CD14-positive monocyte (primary cell): ENCODE results near the gene LGSN. TPM values are rescaled to one million over a fixed set of nuclear protein-coding genes. Genes with fewer than 3 reads are reported as not detected.

Experiments used
- DNase-seq, 3 donors: peaks; one replicate each; pipeline ENCODE4 v3.0.0-alpha.2; 2011 to 2022
- H2AFZ ChIP-seq: 2 replicates; pipeline ENCODE4 v1.6.0; 2012; ENCODE audit warnings: mild to moderate bottlenecking, low read depth, low read length, inconsistent platforms; ENCODE audit not compliant: insufficient read depth, poor library complexity, severe bottlenecking
- H3K27ac ChIP-seq, 2 donors: 1 replicate in 1 of 2; 2 replicates in 1 of 2; pipeline ENCODE4 v1.5.1; 2012 to 2013; ENCODE audit warnings: low read length in 2 of 2, control low read depth in 1 of 2, inconsistent platforms in 1 of 2, low read depth in 1 of 2, mild to moderate bottlenecking in 1 of 2
- H3K27me3 ChIP-seq, 2 donors: one replicate each; pipeline versions ENCODE4 v1.6.0 to v1.6.1; 2011 to 2013; ENCODE audit warnings: low read length in 2 of 2; ENCODE audit not compliant: control insufficient read depth in 2 of 2, insufficient read depth in 2 of 2
- H3K36me3 ChIP-seq, 2 donors: replicated peaks in 1 of 2; 1 replicate in 1 of 2; 2 replicates in 1 of 2; pipeline versions ENCODE4 v1.5.1 to v1.6.1; 2012 to 2013; ENCODE audit warnings: low read length in 2 of 2, control low read depth in 1 of 2, inconsistent platforms in 1 of 2, mild to moderate bottlenecking in 1 of 2; ENCODE audit not compliant: insufficient read depth in 2 of 2, control insufficient read depth in 1 of 2
- H3K4me1 ChIP-seq, 2 donors: 1 replicate in 1 of 2; 2 replicates in 1 of 2; pipeline versions ENCODE4 v1.5.1 to v1.6.1; 2012 to 2013; ENCODE audit warnings: low read length in 2 of 2, control low read depth in 1 of 2, inconsistent platforms in 1 of 2, mild to moderate bottlenecking in 1 of 2, moderate library complexity in 1 of 2; ENCODE audit not compliant: insufficient read depth in 2 of 2, control insufficient read depth in 1 of 2
- H3K4me2 ChIP-seq: replicated peaks from 2 replicates; pipeline ENCODE3; 2012; ENCODE audit warnings: low read length, moderate library complexity, mild to moderate bottlenecking; ENCODE audit not compliant: poor library complexity, severe bottlenecking; ENCODE audit errors: extremely low read depth
- H3K4me3 ChIP-seq, 3 experiments: fragments of 200-600 bp in 1 of 3; sonication (generic) in 1 of 3; replicated peaks in 1 of 3; 1 replicate in 2 of 3; 2 replicates in 1 of 3; pipeline ENCODE4 v1.5.1; 2011 to 2013; ENCODE audit warnings: low read length in 3 of 3, mild to moderate bottlenecking in 3 of 3, control low read depth in 2 of 3, low read depth in 2 of 3, inconsistent platforms in 1 of 3, moderate library complexity in 1 of 3
- H3K79me2 ChIP-seq: 2 replicates; pipeline ENCODE4 v1.6.0; 2012; ENCODE audit warnings: mild to moderate bottlenecking, control low read depth, inconsistent platforms, low read length, moderate library complexity; ENCODE audit not compliant: insufficient read depth
- H3K9ac ChIP-seq: 2 replicates; pipeline ENCODE4 v1.6.0; 2017; ENCODE audit warnings: low read length, mild to moderate bottlenecking; ENCODE audit not compliant: insufficient read depth, poor library complexity, severe bottlenecking
- H3K9me3 ChIP-seq, 2 donors: replicated peaks in 1 of 2; 1 replicate in 1 of 2; 2 replicates in 1 of 2; pipeline versions ENCODE4 v1.5.1 to v1.6.1; 2012 to 2013; ENCODE audit warnings: low read length in 2 of 2, control low read depth in 1 of 2; ENCODE audit not compliant: control insufficient read depth in 1 of 2, insufficient read depth in 1 of 2
- H4K20me1 ChIP-seq: 2 replicates; pipeline ENCODE4 v1.6.0; 2012; ENCODE audit warnings: mild to moderate bottlenecking, low read length, control low read depth, moderate library complexity; ENCODE audit not compliant: insufficient read depth
- H3K27ac Mint-ChIP-seq, 7 donors: one replicate each; pipeline ENCODE4 v1.8.0; 2020; ENCODE audit warnings: mild to moderate bottlenecking in 7 of 7, mixed read lengths in 7 of 7, moderate library complexity in 6 of 7, inconsistent platforms in 2 of 7
- H3K27me3 Mint-ChIP-seq, 3 donors: one replicate each; pipeline ENCODE4 v1.8.0; 2021 to 2022; ENCODE audit warnings: low read depth in 3 of 3, mild to moderate bottlenecking in 3 of 3, mixed read lengths in 3 of 3, moderate library complexity in 3 of 3, inconsistent platforms in 1 of 3
- H3K36me3 Mint-ChIP-seq, 2 donors: one replicate each; pipeline ENCODE4 v1.8.0; 2020; ENCODE audit warnings: mixed read lengths in 2 of 2, inconsistent platforms in 1 of 2, mild to moderate bottlenecking in 1 of 2
- H3K4me1 Mint-ChIP-seq: one replicate; pipeline ENCODE4 v1.8.0; 2020; ENCODE audit warnings: mild to moderate bottlenecking, mixed read lengths
- H3K4me3 Mint-ChIP-seq, 2 donors: one replicate each; pipeline ENCODE4 v1.8.0; 2020; ENCODE audit warnings: mild to moderate bottlenecking in 2 of 2, mixed read lengths in 2 of 2, moderate library complexity in 1 of 2
- H3K9me3 Mint-ChIP-seq, 7 donors: one replicate each; pipeline ENCODE4 v1.8.0; 2020 to 2022; ENCODE audit warnings: mixed read lengths in 7 of 7, mild to moderate bottlenecking in 6 of 7, moderate library complexity in 6 of 7, inconsistent platforms in 2 of 7
- CTCF ChIP-seq: fragments of 200-600 bp; IDR thresholded peaks from one replicate; pipeline ENCODE4 v1.8.0; 2022; ENCODE audit warnings: antibody characterized with exemption, mild to moderate bottlenecking
- WGBS: methylation state at CpG from one replicate; pipeline ENCODE4 v1.1.5; 2013; ENCODE audit warnings: missing lambda C conversion rate; ENCODE audit not compliant: insufficient coverage; 5-methylcytosine and 5-hydroxymethylcytosine counted together
- intact Hi-C, 2 donors: fragments of 100-400 bp; cut with micrococcal nuclease; formaldehyde crosslinking; loops; one replicate each; pipeline versions ENCODE4 v1.15.0 to v1.15.1; 2023
- polyA plus RNA-seq, 3 donors: library from polyadenylated mRNA; depleted of rRNA in 1 of 3; unstranded in 2 of 3; stranded (reverse) in 1 of 3; fragments of 300-500 nt in 2 of 3; fragments of >200 nt in 1 of 3; fragmentation: Illumina TruSeq in 2 of 3; gene quantifications; 1 replicate in 2 of 3; 2 replicates in 1 of 3; pipeline ENCODE4 v1.2.3, GENCODE V29; 2012 to 2021

Gene LGSN
- polyA plus RNA-seq, 3 donors = not detected

GRCh38 chr6:63267046-63267445, 52.7 kb downstream of the LGSN start:
- intact Hi-C loops = no loop called here
- no peak for DNase-seq

GRCh38 chr6:63263444-63263843, 56.3 kb downstream of the LGSN start:
- Mint-ChIP-seq H3K36me3 (no peaks in the 10 kb centered on the region), H3K4me3 (no peak overlapping the region), H3K9me3 (peaks cover 0 to 3% (median 0%) of the 10 kb centered on the region in 7 donors), H3K4me1 (no peaks in the 10 kb centered on the region), H3K27me3 (peaks cover 0 to 2% (median 0%) of the 10 kb centered on the region in 3 donors), H3K27ac (no peak overlapping the region)
- Histone ChIP-seq H3K79me2 (no peaks in the 10 kb centered on the region), H3K27ac (no peak overlapping the region), H3K27me3 (no peaks in the 10 kb centered on the region), H3K4me3 (no peak overlapping the region), H3K4me2 (no peak overlapping the region), H2AFZ (no peak overlapping the region), H4K20me1 (no peaks in the 10 kb centered on the region), H3K9ac (no peak overlapping the region), H3K36me3 (no peaks in the 10 kb centered on the region), H3K4me1 (no peaks in the 10 kb centered on the region), H3K9me3 (no peaks in the 10 kb centered on the region)
- no peak for DNase-seq
- no CpG with 5 or more reads among the region's 3 CpGs for WGBS
- TF ChIP-seq CTCF = no peak
- intact Hi-C loops = no loop called here

More at GRCh38 chr6:63267046-63267445, 52.7 kb downstream of the LGSN start:
- WGBS = no CpG with 5 or more reads among the region's 4 CpGs
- Histone ChIP-seq H3K9me3 (no peaks in the 10 kb centered on the region), H3K9ac (no peak overlapping the region), H3K4me1 (no peaks in the 10 kb centered on the region), H3K27ac (no peak overlapping the region), H3K79me2 (no peaks in the 10 kb centered on the region), H2AFZ (no peak overlapping the region), H4K20me1 (no peaks in the 10 kb centered on the region), H3K27me3 (no peaks in the 10 kb centered on the region), H3K4me3 (no peak overlapping the region), H3K4me2 (no peak overlapping the region), H3K36me3 (no peaks in the 10 kb centered on the region)
- Mint-ChIP-seq H3K4me3 (no peak overlapping the region), H3K4me1 (no peaks in the 10 kb centered on the region), H3K27ac (no peak overlapping the region), H3K9me3 (no peaks in the 10 kb centered on the region), H3K36me3 (no peaks in the 10 kb centered on the region), H3K27me3 (peaks cover 2 to 6% (median 5%) of the 10 kb centered on the region in 3 donors)
- TF ChIP-seq CTCF = no peak
